Measurements from ENCODE around the gene RAD52. TPM values are rescaled to one million over a fixed set of nuclear protein-coding genes. Genes with fewer than 3 reads are reported as not detected.

Gene RAD52
- polyA plus RNA-seq, 2 of the 4 experiments (the other 2 are of a cell fraction): 12.9 to 29.6 TPM

DNA sequence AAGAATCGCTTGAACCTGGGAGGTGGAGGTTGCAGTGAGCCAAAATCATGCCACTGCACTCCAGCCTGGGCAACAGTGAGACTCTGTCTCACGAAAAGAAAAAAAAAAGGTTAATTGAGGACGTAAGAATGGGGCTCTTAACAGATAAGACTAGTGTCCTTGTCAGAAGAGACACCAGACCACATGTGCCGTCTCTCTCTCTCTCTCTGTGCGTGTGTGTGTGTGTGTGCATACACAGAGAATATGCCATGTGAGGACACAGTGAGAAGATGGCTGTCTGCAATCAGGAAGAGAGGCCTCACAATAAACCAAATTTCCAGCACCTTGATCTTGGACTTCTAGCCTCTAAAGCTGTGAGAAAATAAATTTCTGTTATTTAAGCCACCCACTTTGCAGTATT, 29.9 kb upstream of the RAD52 start:
- Histone ChIP-seq H3K4me2 (no peak overlapping the region), H3K4me1 (no peaks in the 10 kb centered on the region), H3K27ac (no peak overlapping the region), H3K4me3 (no peak overlapping the region), H3K9me3 (no peaks in the 10 kb centered on the region)
- DNase-seq (ENCODE audit: low read depth in 1 of 2, low spot score in 1 of 2): no peak
- WGBS (ENCODE audit: missing lambda C conversion rate): 90% methylated on average over 5 of the region's 5 CpGs
- ChIA-PET CTCF (interaction anchor here (1.3 kb wide), 1 partner anchor 114 kb away, joined by 3 read pairs; no protein-coding TSS in a partner anchor), POLR2A (no interaction called here)
- FAIRE-seq: no peak
- ATAC-seq: no peak
- TF ChIP-seq, protein P1, sequence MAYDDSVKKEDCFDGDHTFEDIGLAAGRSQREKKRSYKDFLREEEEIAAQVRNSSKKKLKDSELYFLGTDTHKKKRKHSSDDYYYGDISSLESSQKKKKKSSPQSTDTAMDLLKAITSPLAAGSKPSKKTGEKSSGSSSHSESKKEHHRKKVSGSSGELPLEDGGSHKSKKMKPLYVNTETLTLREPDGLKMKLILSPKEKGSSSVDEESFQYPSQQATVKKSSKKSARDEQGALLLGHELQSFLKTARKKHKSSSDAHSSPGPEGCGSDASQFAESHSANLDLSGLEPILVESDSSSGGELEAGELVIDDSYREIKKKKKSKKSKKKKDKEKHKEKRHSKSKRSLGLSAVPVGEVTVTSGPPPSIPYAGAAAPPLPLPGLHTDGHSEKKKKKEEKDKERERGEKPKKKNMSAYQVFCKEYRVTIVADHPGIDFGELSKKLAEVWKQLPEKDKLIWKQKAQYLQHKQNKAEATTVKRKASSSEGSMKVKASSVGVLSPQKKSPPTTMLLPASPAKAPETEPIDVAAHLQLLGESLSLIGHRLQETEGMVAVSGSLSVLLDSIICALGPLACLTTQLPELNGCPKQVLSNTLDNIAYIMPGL (CRISPR knock-in tag; IDR thresholded peaks at IDR 0.05; ENCODE audit: borderline replicate concordance): no peak
- TF ChIP-seq EHF (CRISPR knock-in tag; IDR thresholded peaks at IDR 0.05) (no peak), ZNF302 (CRISPR knock-in tag; IDR thresholded peaks at IDR 0.05) (no peak), MYC (IDR thresholded peaks at IDR 0.05; ENCODE audit: borderline replicate concordance, low read length) (no peak), MAFK (IDR thresholded peaks at IDR 0.05; ENCODE audit: partially characterized antibody) (no peak), FOXS1 (CRISPR knock-in tag; IDR thresholded peaks at IDR 0.05) (no peak), RNF2 (IDR thresholded peaks at IDR 0.05; ENCODE audit: borderline replicate concordance, low read depth) (no peak)
- TF ChIP-seq, protein P2, sequence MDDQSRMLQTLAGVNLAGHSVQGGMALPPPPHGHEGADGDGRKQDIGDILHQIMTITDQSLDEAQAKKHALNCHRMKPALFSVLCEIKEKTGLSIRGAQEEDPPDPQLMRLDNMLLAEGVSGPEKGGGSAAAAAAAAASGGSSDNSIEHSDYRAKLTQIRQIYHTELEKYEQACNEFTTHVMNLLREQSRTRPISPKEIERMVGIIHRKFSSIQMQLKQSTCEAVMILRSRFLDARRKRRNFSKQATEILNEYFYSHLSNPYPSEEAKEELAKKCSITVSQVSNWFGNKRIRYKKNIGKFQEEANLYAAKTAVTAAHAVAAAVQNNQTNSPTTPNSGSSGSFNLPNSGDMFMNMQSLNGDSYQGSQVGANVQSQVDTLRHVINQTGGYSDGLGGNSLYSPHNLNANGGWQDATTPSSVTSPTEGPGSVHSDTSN (IDR thresholded peaks at IDR 0.05): no peak
- TF ChIP-seq, protein P3, sequence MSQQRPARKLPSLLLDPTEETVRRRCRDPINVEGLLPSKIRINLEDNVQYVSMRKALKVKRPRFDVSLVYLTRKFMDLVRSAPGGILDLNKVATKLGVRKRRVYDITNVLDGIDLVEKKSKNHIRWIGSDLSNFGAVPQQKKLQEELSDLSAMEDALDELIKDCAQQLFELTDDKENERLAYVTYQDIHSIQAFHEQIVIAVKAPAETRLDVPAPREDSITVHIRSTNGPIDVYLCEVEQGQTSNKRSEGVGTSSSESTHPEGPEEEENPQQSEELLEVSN (IDR thresholded peaks at IDR 0.05; ENCODE audit: borderline replicate concordance, low read depth): no peak

DNA sequence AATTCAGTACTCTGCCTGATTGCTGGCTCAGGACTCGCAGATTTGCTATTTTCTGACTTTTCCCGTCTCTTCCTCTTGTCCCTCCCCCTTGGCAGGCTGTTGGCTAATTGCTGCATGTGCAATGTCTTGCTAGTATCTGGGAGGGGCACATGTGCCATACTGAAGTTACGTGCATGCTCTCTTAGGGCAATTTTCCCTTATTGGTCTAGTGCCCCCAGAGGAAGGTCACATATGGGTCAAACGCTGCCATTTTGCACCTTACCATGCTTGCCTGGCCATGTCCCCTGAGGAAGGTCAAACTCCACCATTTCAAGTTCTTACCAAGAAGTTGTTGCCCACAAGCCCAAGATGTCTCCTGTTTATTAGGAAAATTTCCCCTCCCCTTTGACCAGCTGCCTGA, 27.7 kb upstream of the RAD52 start:
- H3K4me2 ChIP-seq: no peak overlapping the region
- ChIA-PET POLR2A (no interaction called here), CTCF (interaction anchor here (0.6 kb wide), 1 partner anchor 470 kb away, joined by 5 read pairs; no protein-coding TSS in a partner anchor)
- no peak overlapping the region for H3K27ac ChIP-seq
- H3K4me3 ChIP-seq: no peak overlapping the region
- H3K4me1 ChIP-seq: no peaks in the 10 kb centered on the region
- DNase-seq (ENCODE audit: low read depth in 1 of 2, low spot score in 1 of 2) (no peak), ATAC-seq (no peak), FAIRE-seq (no peak)
- no peaks in the 10 kb centered on the region for H3K9me3 ChIP-seq
- no peak for TF ChIP-seq HOXA7 (CRISPR knock-in tag; IDR thresholded peaks at IDR 0.05)
- peak; percentile 37; the same call in 1 of the 2 replicates for TF ChIP-seq EHMT2 (IDR thresholded peaks at IDR 0.05; ENCODE audit: low read depth)
- no peak for TF ChIP-seq NR3C1 (IDR thresholded peaks at IDR 0.05)
- TF ChIP-seq NPAS2 (CRISPR knock-in tag; IDR thresholded peaks at IDR 0.05; ENCODE audit: borderline replicate concordance): no peak
- TF ChIP-seq, protein P4, sequence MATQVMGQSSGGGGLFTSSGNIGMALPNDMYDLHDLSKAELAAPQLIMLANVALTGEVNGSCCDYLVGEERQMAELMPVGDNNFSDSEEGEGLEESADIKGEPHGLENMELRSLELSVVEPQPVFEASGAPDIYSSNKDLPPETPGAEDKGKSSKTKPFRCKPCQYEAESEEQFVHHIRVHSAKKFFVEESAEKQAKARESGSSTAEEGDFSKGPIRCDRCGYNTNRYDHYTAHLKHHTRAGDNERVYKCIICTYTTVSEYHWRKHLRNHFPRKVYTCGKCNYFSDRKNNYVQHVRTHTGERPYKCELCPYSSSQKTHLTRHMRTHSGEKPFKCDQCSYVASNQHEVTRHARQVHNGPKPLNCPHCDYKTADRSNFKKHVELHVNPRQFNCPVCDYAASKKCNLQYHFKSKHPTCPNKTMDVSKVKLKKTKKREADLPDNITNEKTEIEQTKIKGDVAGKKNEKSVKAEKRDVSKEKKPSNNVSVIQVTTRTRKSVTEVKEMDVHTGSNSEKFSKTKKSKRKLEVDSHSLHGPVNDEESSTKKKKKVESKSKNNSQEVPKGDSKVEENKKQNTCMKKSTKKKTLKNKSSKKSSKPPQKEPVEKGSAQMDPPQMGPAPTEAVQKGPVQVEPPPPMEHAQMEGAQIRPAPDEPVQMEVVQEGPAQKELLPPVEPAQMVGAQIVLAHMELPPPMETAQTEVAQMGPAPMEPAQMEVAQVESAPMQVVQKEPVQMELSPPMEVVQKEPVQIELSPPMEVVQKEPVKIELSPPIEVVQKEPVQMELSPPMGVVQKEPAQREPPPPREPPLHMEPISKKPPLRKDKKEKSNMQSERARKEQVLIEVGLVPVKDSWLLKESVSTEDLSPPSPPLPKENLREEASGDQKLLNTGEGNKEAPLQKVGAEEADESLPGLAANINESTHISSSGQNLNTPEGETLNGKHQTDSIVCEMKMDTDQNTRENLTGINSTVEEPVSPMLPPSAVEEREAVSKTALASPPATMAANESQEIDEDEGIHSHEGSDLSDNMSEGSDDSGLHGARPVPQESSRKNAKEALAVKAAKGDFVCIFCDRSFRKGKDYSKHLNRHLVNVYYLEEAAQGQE (IDR thresholded peaks at IDR 0.05): no peak
- TF ChIP-seq, protein P3 (IDR thresholded peaks at IDR 0.05; ENCODE audit: borderline replicate concordance, low read depth): no peak
- TF ChIP-seq FOSB (CRISPR knock-in tag; IDR thresholded peaks at IDR 0.05): no peak
- TF ChIP-seq ZSCAN20 (CRISPR knock-in tag; IDR thresholded peaks at IDR 0.05): no peak
- 96% methylated on average over 4 of the region's 4 CpGs for WGBS (ENCODE audit: missing lambda C conversion rate)
